ENCODE results near the gene CCDC102A. TPM values are rescaled to one million over a fixed set of nuclear protein-coding genes. Genes with fewer than 3 reads are reported as not detected.

Gene CCDC102A
- total and polyA plus RNA-seq, 2 donors (not counting 3 experiments of a cell fraction or from before 2014, with no cell fraction given) = 7.8 to 12.2 TPM

DNA sequence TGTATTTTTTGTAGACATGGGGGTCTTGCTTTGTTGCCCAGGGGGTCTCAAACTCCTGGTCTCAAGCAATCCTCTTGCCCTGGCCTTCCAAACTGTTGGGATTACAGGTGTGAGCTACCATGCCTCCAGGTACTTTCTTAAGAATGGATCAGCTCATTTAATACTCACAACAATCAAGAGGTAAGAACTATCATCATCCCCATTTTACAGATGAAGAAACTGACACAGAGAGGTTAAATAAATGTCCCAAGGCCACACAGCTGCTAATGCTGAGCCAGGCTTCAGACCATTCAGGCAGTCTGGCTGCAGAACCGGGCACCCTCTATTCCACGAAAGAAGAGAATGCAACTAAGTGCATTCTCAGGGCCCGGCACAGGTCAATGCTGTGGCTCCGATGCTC is 22.0 kb downstream of the CCDC102A start:
- Histone ChIP-seq H3K27ac (ENCODE audit: insufficient read depth, low read depth, low read length) (no peak overlapping the region), H4K20me1 (replicated peaks; ENCODE audit: control insufficient read depth, extremely low read depth, insufficient read depth, low read length) (no peaks in the 10 kb centered on the region), H3K9me3 (replicated peaks; ENCODE audit: control insufficient read depth, insufficient read depth, low read length) (no peaks in the 10 kb centered on the region), H3K79me2 (ENCODE audit: control insufficient read depth, insufficient read depth, low read length) (no peaks in the 10 kb centered on the region), H3K9me1 (replicated peaks; ENCODE audit: control insufficient read depth, extremely low read depth, insufficient read depth, low read length) (no peaks in the 10 kb centered on the region), H3K4me3 (replicated peaks in 1 of 3; ENCODE audit: insufficient read depth in 1 of 3, low read depth in 1 of 3, low read length in 3 of 3) (no peak overlapping the region), H2AFZ (ENCODE audit: low read depth, low read length) (no peak overlapping the region), H3K9ac (replicated peaks; ENCODE audit: extremely low read depth, insufficient read depth, low read length) (no peak overlapping the region), H3K36me3 (ENCODE audit: control insufficient read depth in 2 of 2, extremely low read depth in 1 of 2, insufficient read depth in 2 of 2, low read length in 2 of 2) (peaks cover 0 to 4% of the 10 kb centered on the region in 2 experiments), H3K4me1 (ENCODE audit: control insufficient read depth, extremely low read depth, insufficient read depth, low read length) (peaks cover 7% of the 10 kb centered on the region), H3K4me2 (ENCODE audit: insufficient read depth, low read length) (no peak overlapping the region), H3K27me3 (ENCODE audit: control insufficient read depth in 2 of 2, insufficient read depth in 2 of 2, low read length in 2 of 2) (no peaks in the 10 kb centered on the region)
- no peak for TF ChIP-seq POLR2AphosphoS5 (IDR thresholded peaks at IDR 0.05; ENCODE audit: insufficient read depth, low read depth, low read length)
- no peak for TF ChIP-seq EZH2 (IDR thresholded peaks at IDR 0.05; ENCODE audit: borderline replicate concordance, low read depth, low read length, severe bottlenecking)
- no peak for TF ChIP-seq FOS (IDR thresholded peaks at IDR 0.05; ENCODE audit: borderline replicate concordance, insufficient read depth, low read length)
- TF ChIP-seq GATA2 (IDR thresholded peaks at IDR 0.05; ENCODE audit: insufficient read depth, insufficient read length, low read depth, low read length) = no peak
- TF ChIP-seq, protein P1, sequence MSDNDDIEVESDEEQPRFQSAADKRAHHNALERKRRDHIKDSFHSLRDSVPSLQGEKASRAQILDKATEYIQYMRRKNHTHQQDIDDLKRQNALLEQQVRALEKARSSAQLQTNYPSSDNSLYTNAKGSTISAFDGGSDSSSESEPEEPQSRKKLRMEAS (IDR thresholded peaks at IDR 0.05; ENCODE audit: insufficient read depth, insufficient read length) = no peak
- TF ChIP-seq POLR2A (IDR thresholded peaks at IDR 0.05; ENCODE audit: low read depth, low read length) = no peak
- TF ChIP-seq JUN (IDR thresholded peaks at IDR 0.05; ENCODE audit: borderline replicate concordance, insufficient read depth, insufficient read length, low read depth) = no peak
- TF ChIP-seq, protein P2, sequence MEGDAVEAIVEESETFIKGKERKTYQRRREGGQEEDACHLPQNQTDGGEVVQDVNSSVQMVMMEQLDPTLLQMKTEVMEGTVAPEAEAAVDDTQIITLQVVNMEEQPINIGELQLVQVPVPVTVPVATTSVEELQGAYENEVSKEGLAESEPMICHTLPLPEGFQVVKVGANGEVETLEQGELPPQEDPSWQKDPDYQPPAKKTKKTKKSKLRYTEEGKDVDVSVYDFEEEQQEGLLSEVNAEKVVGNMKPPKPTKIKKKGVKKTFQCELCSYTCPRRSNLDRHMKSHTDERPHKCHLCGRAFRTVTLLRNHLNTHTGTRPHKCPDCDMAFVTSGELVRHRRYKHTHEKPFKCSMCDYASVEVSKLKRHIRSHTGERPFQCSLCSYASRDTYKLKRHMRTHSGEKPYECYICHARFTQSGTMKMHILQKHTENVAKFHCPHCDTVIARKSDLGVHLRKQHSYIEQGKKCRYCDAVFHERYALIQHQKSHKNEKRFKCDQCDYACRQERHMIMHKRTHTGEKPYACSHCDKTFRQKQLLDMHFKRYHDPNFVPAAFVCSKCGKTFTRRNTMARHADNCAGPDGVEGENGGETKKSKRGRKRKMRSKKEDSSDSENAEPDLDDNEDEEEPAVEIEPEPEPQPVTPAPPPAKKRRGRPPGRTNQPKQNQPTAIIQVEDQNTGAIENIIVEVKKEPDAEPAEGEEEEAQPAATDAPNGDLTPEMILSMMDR (IDR thresholded peaks at IDR 0.05; ENCODE audit: extremely low read depth in 1 of 2, insufficient read depth in 1 of 2, low read depth in 1 of 2, low read length in 2 of 2) = no peak
- no peak for TF ChIP-seq MYC (IDR thresholded peaks at IDR 0.05; ENCODE audit: low read depth, low read length)
- ChIA-PET CTCF (interaction anchor here (1.2 kb wide), 3 partner anchors 37 to 97 kb away, joined by 3 to 4 read pairs (median 3); partner anchors contain the start of gene POLR2C), POLR2A (no interaction called here)
- intact Hi-C loops (cut with micrococcal nuclease) = no loop called here
- no TSS peak for BruUV-seq (replicated peaks)
- DNase-seq (ENCODE audit: low read depth, low spot score) (no peak), FAIRE-seq (no peak)
- dilution Hi-C loops (cut with MboI; ENCODE audit: extremely low pct_ligation_motif_present, low sequenced_read_pairs) = no loop called here

Data from endothelial cell of umbilical vein (primary cell).